OCI-LY7 (cell line): ENCODE results near the gene PEAK3. TPM values are rescaled to one million over a fixed set of nuclear protein-coding genes. Genes with fewer than 3 reads are reported as not detected.

Source experiments
- BruUV-seq: library from RNA; stranded (reverse); fragments of 400-500 nt; replicated peaks from 2 replicates; lab custom pipeline; 2021; lab: Mats Ljungman, UMichigan
- CTCF ChIA-PET: fragments of 300-600 bp; sonication (Branson Sonifier 250); formaldehyde crosslinking; loops from one replicate; lab custom pipeline; 2022; ENCODE audit warnings: antibody characterized with exemption; ENCODE audit not compliant: unreplicated experiment; lab: Charles Lee
- POLR2A ChIA-PET: fragments of 300-600 bp; sonication (Branson Sonifier 250); formaldehyde crosslinking; loops from one replicate; lab custom pipeline; 2022; ENCODE audit warnings: antibody characterized with exemption; lab: Charles Lee
- DNase-seq: peaks from one replicate; pipeline ENCODE4 v3.0.0-alpha.2; 2015; ENCODE audit warnings: low spot score
- H2AFZ ChIP-seq: fragments of 200-600 bp; sonication (generic), shearing (Covaris generic); 2 replicates; pipeline ENCODE4 v1.6.1; 2014; ENCODE audit warnings: mild to moderate bottlenecking, antibody characterized with exemption, low read length, moderate library complexity
- H3K27ac ChIP-seq: fragments of 200-600 bp; sonication (generic); 2 replicates; pipeline ENCODE4 v1.5.1; 2014; ENCODE audit warnings: mixed run types, low read depth, mild to moderate bottlenecking, moderate library complexity, low read length, inconsistent platforms; ENCODE audit not compliant: poor library complexity, severe bottlenecking
- H3K36me3 ChIP-seq: fragments of 200-600 bp; sonication (generic); 2 replicates; pipeline ENCODE4 v1.6.1; 2014; ENCODE audit warnings: mild to moderate bottlenecking, antibody characterized with exemption, low read length, moderate library complexity, mixed read lengths; ENCODE audit not compliant: insufficient read depth
- H3K4me1 ChIP-seq: fragments of 200-600 bp; sonication (generic); 2 replicates; pipeline ENCODE4 v1.5.1; 2014; ENCODE audit warnings: mild to moderate bottlenecking, low read length; ENCODE audit not compliant: insufficient read depth, poor library complexity, severe bottlenecking
- H3K4me2 ChIP-seq: fragments of 200-600 bp; sonication (generic); 2 replicates; pipeline ENCODE4 v1.6.1; 2014; ENCODE audit warnings: mild to moderate bottlenecking, low read length
- H3K4me3 ChIP-seq: fragments of 200-600 bp; sonication (generic); 2 replicates; pipeline ENCODE4 v1.5.1; 2014; ENCODE audit warnings: mild to moderate bottlenecking, low read depth, low read length; ENCODE audit not compliant: poor library complexity, severe bottlenecking
- H3K79me2 ChIP-seq: fragments of 200-600 bp; sonication (generic); 2 replicates; pipeline ENCODE4 v1.6.1; 2016; ENCODE audit warnings: low read depth, mild to moderate bottlenecking, low read length, moderate library complexity, mixed read lengths; ENCODE audit not compliant: insufficient read depth
- H3K9me2 ChIP-seq: fragments of 200-600 bp; sonication (generic); 2 replicates; pipeline ENCODE4 v1.6.1; 2016; ENCODE audit warnings: mild to moderate bottlenecking, low read length, mixed read lengths; ENCODE audit not compliant: insufficient read depth
- H3K9me3 ChIP-seq: fragments of 200-600 bp; sonication (generic); 2 replicates; pipeline ENCODE4 v1.6.1; 2014; ENCODE audit warnings: mild to moderate bottlenecking, mixed run types, low read length, mixed read lengths
- H4K20me1 ChIP-seq: fragments of 200-600 bp; sonication (generic); 2 replicates; pipeline ENCODE4 v1.6.1; 2014; ENCODE audit warnings: mild to moderate bottlenecking, antibody characterized with exemption, low read length, moderate library complexity, mixed read lengths; ENCODE audit not compliant: insufficient read depth
- CTCF ChIP-seq: fragments of 200-600 bp; sonication (generic); conservative IDR thresholded peaks from 2 replicates; pipeline ENCODE4 v1.5.1; 2014; ENCODE audit warnings: mild to moderate bottlenecking, antibody characterized with exemption, low read length, moderate library complexity, mixed read lengths
- EZH2phosphoT487 ChIP-seq: fragments of 200-600 bp; sonication (generic); IDR thresholded peaks from 2 replicates; pipeline ENCODE4 v1.6.1; 2018; ENCODE audit warnings: low read depth, borderline replicate concordance, mild to moderate bottlenecking, mixed run types, antibody characterized with exemption, low read length, moderate library complexity, mixed read lengths
- intact Hi-C: fragments of 100-400 bp; cut with micrococcal nuclease; formaldehyde crosslinking; loops from one replicate; pipeline ENCODE4 v1.10.0; 2022; ENCODE audit not compliant: unreplicated experiment
- total RNA-seq, 2 experiments: library from RNA; depleted of rRNA in 1 of 2; stranded (reverse); fragments of >200 nt in 1 of 2; shearing (Covaris generic) in 1 of 2; gene quantifications; 2 replicates each; pipeline ENCODE4 v1.2.3, GENCODE V29; 2014 to 2022

PEAK3 gene
- total RNA-seq, 2 experiments from 2014 or later: not detected

GRCh38 chr19:2254064-2254872 lies 27.7 kb downstream of the PEAK3 start:
- Histone ChIP-seq H3K79me2 (no peaks in the 10 kb centered on the region), H3K36me3 (peaks cover 5% of the 10 kb centered on the region; the same call in 1 of the 2 replicates), H3K9me2 (no peaks in the 10 kb centered on the region), H3K27ac (no peak overlapping the region), H2AFZ (no peak overlapping the region), H4K20me1 (no peaks in the 10 kb centered on the region), H3K4me2 (0 out of 2 replicates have a peak overlapping the region, but pooled peaks have one; percentile 61), H3K4me1 (peaks cover 51% of the 10 kb centered on the region), H3K9me3 (no peaks in the 10 kb centered on the region), H3K4me3 (no peak overlapping the region)
- ChIA-PET POLR2A (interaction anchor here (1.1 kb wide), 1 partner anchor 18 kb away, joined by 4 read pairs; no protein-coding TSS in a partner anchor), CTCF (interaction anchor here (0.6 kb wide), 1 partner anchor 20 kb away, joined by 4 read pairs; no protein-coding TSS in a partner anchor)
- no TSS peak for BruUV-seq
- no peak for TF ChIP-seq CTCF
- TF ChIP-seq EZH2phosphoT487: no peak
- intact Hi-C loops: no loop called here
- DNase-seq: no peak

GRCh38 chr19:2253106-2254063 lies 28.6 kb downstream of the PEAK3 start:
- Histone ChIP-seq H3K79me2 (no peaks in the 10 kb centered on the region), H3K27ac (no peak overlapping the region), H3K9me2 (no peaks in the 10 kb centered on the region), H3K4me1 (peaks cover 43% of the 10 kb centered on the region), H4K20me1 (no peaks in the 10 kb centered on the region), H3K4me3 (peak overlapping the region; percentile 47), H3K9me3 (no peaks in the 10 kb centered on the region), H3K4me2 (peak overlapping the region; percentile 61), H2AFZ (no peak overlapping the region), H3K36me3 (peaks cover 10% of the 10 kb centered on the region)
- BruUV-seq: no TSS peak
- ChIA-PET POLR2A (interaction anchor here (1.0 kb wide), 1 partner anchor 15 kb away, joined by 3 read pairs; no protein-coding TSS in a partner anchor), CTCF (no interaction called here)
- no peak for TF ChIP-seq EZH2phosphoT487
- TF ChIP-seq CTCF: peak; percentile 76
- peak; percentile 78 for DNase-seq
- intact Hi-C loops: loop anchor here (1.0 kb wide), 1 partner anchor 20 kb away; no protein-coding TSS in a partner anchor
